HEK293 (cell line): ENCODE data around the gene TBC1D22A.

ENCODE experiments used
- CTCF ChIA-PET: fragments of 350-600 bp; formaldehyde crosslinking; extraction: SDS; loops from one replicate; lab custom pipeline; 2021; ENCODE audit warnings: antibody characterized with exemption; lab: Yijun Ruan, JAX
- POLR2A ChIA-PET: fragments of 300-600 bp; formaldehyde crosslinking; extraction: SDS; loops from one replicate; lab custom pipeline; 2020; ENCODE audit warnings: antibody characterized with exemption, inconsistent platforms; lab: Yijun Ruan, JAX
- H3K27ac ChIP-seq: fragments of 200-500 bp; sonication (Bioruptor generic); 2 replicates; pipeline ENCODE4 v1.5.1; 2014; ENCODE audit warnings: low read depth, low read length, control low read depth, inconsistent platforms; ENCODE audit errors: extremely low read depth
- H3K36me3 ChIP-seq, 2 experiments: fragments of 200-500 bp in 1 of 2; sonication (Bioruptor generic) in 1 of 2; 1 replicate in 1 of 2; 2 replicates in 1 of 2; pipeline ENCODE4 v1.5.1; 2014 to 2017; ENCODE audit warnings: inconsistent platforms in 2 of 2, low read length in 2 of 2; ENCODE audit not compliant: control insufficient read depth in 2 of 2, insufficient read depth in 1 of 2
- H3K4me1 ChIP-seq: fragments of 200-500 bp; sonication (Bioruptor generic); 2 replicates; pipeline ENCODE4 v1.5.1; 2014; ENCODE audit warnings: mild to moderate bottlenecking, low read length, inconsistent platforms; ENCODE audit not compliant: control insufficient read depth, insufficient read depth
- H3K4me3 ChIP-seq: 2 replicates; pipeline ENCODE4 v1.5.1; 2011; ENCODE audit warnings: low read depth, mild to moderate bottlenecking, control low read depth, low read length, moderate library complexity
- H3K9me3 ChIP-seq: fragments of 200-500 bp; sonication (Bioruptor generic); 2 replicates; pipeline ENCODE4 v1.5.1; 2014; ENCODE audit warnings: low read depth, low read length, inconsistent platforms; ENCODE audit not compliant: control insufficient read depth, insufficient read depth
- EGR2 ChIP-seq: fragments of 450-650 bp; formaldehyde crosslinking; IDR thresholded peaks from 2 replicates; pipeline ENCODE4 v1.5.1; 2016; ENCODE audit warnings: low read depth, missing biosample characterization, missing genetic modification characterization
- IKZF3 ChIP-seq: fragments of 450-650 bp; IDR thresholded peaks from 2 replicates; pipeline ENCODE4 v1.5.0; 2018; ENCODE audit warnings: missing biosample characterization, mild to moderate bottlenecking, missing genetic modification characterization, moderate library complexity
- KLF17 ChIP-seq: fragments of 450-650 bp; formaldehyde crosslinking; IDR thresholded peaks from 2 replicates; pipeline ENCODE4 v1.5.1; 2016; ENCODE audit warnings: missing biosample characterization, missing genetic modification characterization
- KLF8 ChIP-seq: fragments of 450-650 bp; formaldehyde crosslinking; IDR thresholded peaks from 2 replicates; pipeline ENCODE4 v1.5.1; 2016; ENCODE audit warnings: missing biosample characterization, missing genetic modification characterization
- KLF9 ChIP-seq: fragments of 450-650 bp; formaldehyde crosslinking; IDR thresholded peaks from 2 replicates; pipeline ENCODE4 v1.5.1; 2016; ENCODE audit warnings: missing biosample characterization, missing genetic modification characterization, low read depth
- WT1 ChIP-seq: fragments of 450-650 bp; formaldehyde crosslinking; IDR thresholded peaks from 2 replicates; pipeline ENCODE4 v1.5.1; 2016; ENCODE audit warnings: missing biosample characterization, missing genetic modification characterization
- ZFHX2 ChIP-seq: fragments of 450-650 bp; formaldehyde crosslinking; conservative IDR thresholded peaks from 2 replicates; pipeline ENCODE4 v1.5.1; 2016; ENCODE audit warnings: missing biosample characterization, missing genetic modification characterization
- ZNF121 ChIP-seq: fragments of 450-650 bp; formaldehyde crosslinking; IDR thresholded peaks from 2 replicates; pipeline ENCODE4 v1.5.1; 2016; ENCODE audit warnings: missing biosample characterization, missing genetic modification characterization
- ZNF138 ChIP-seq: fragments of 450-650 bp; formaldehyde crosslinking; IDR thresholded peaks from 2 replicates; pipeline ENCODE4 v1.5.1; 2016; ENCODE audit warnings: missing biosample characterization, missing genetic modification characterization, borderline replicate concordance
- ZNF184 ChIP-seq: fragments of 450-650 bp; IDR thresholded peaks from 2 replicates; pipeline ENCODE4 v1.5.1; 2018; ENCODE audit warnings: missing biosample characterization, mild to moderate bottlenecking, missing genetic modification characterization
- ZNF19 ChIP-seq: fragments of 450-650 bp; formaldehyde crosslinking; IDR thresholded peaks from 2 replicates; pipeline ENCODE4; 2016; ENCODE audit warnings: missing biosample characterization, missing genetic modification characterization, low read depth
- ZNF24 ChIP-seq: fragments of 450-650 bp; formaldehyde crosslinking; IDR thresholded peaks from 2 replicates; pipeline ENCODE4 v1.5.1; 2016; ENCODE audit warnings: missing biosample characterization, missing genetic modification characterization
- ZNF280D ChIP-seq: fragments of 450-650 bp; formaldehyde crosslinking; IDR thresholded peaks from 2 replicates; pipeline ENCODE4 v1.5.1; 2016; ENCODE audit warnings: missing biosample characterization, missing genetic modification characterization
- ZNF302 ChIP-seq: fragments of 450-650 bp; formaldehyde crosslinking; IDR thresholded peaks from 2 replicates; pipeline ENCODE4 v1.5.1; 2016; ENCODE audit warnings: missing biosample characterization, missing genetic modification characterization, low read depth
- ZNF391 ChIP-seq: fragments of 450-650 bp; formaldehyde crosslinking; IDR thresholded peaks from 2 replicates; pipeline ENCODE4 v1.5.1; 2016; ENCODE audit warnings: low read depth, missing biosample characterization, missing genetic modification characterization, borderline replicate concordance
- ZNF416 ChIP-seq: fragments of 450-650 bp; formaldehyde crosslinking; IDR thresholded peaks from 2 replicates; pipeline ENCODE4 v1.5.1; 2016; ENCODE audit warnings: missing biosample characterization, missing genetic modification characterization
- ZNF555 ChIP-seq: fragments of 450-650 bp; formaldehyde crosslinking; conservative IDR thresholded peaks from 2 replicates; pipeline ENCODE4 v1.5.1; 2017; ENCODE audit warnings: missing biosample characterization, mild to moderate bottlenecking, missing genetic modification characterization, inconsistent platforms
- ZNF677 ChIP-seq: fragments of 450-650 bp; IDR thresholded peaks from 2 replicates; pipeline ENCODE4 v1.5.0; 2018; ENCODE audit warnings: missing biosample characterization, mild to moderate bottlenecking, missing genetic modification characterization, moderate library complexity
- ZNF792 ChIP-seq: fragments of 450-650 bp; formaldehyde crosslinking; IDR thresholded peaks from 2 replicates; pipeline ENCODE4 v1.5.1; 2016; ENCODE audit warnings: missing biosample characterization, missing genetic modification characterization
- ZNF830 ChIP-seq: fragments of 450-650 bp; IDR thresholded peaks from 2 replicates; pipeline ENCODE4 v1.5.0; 2018; ENCODE audit warnings: missing biosample characterization, missing genetic modification characterization, low read depth, mild to moderate bottlenecking, moderate library complexity
- ZSCAN23 ChIP-seq: fragments of 450-650 bp; formaldehyde crosslinking; IDR thresholded peaks from 2 replicates; pipeline ENCODE4 v1.5.1; 2016; ENCODE audit warnings: missing biosample characterization, missing genetic modification characterization

Gene TBC1D22A

GRCh38 chr22:47005506-47006408 lies 243.3 kb downstream of the TBC1D22A start:
- no peak overlapping the region for H3K4me3 ChIP-seq
- CTCF ChIA-PET, result interaction anchor here (0.5 to 0.6 kb wide), 2 partner anchors 28 to 175 kb away, joined by 3 to 4 read pairs; no protein-coding TSS in a partner anchor
- H3K9me3 ChIP-seq, result no peaks in the 10 kb centered on the region
- H3K36me3 ChIP-seq, result peaks cover 4 to 36% of the 10 kb centered on the region in 2 experiments; a peak in 2 of 3 replicates
- POLR2A ChIA-PET, result no interaction called here
- TF ChIP-seq ZNF555 (tag by site-specific recombination) (no peak), EGR2 (tag by site-specific recombination) (peak; percentile 97), KLF9 (tag by site-specific recombination) (0 out of 2 replicates have a peak, but pooled peaks have one; percentile 27), KLF17 (tag by site-specific recombination) (no peak), ZNF830 (tag by site-specific recombination) (no peak), ZNF677 (no peak), ZFHX2 (peak; percentile 95), ZNF138 (tag by site-specific recombination) (no peak), IKZF3 (tag by site-specific recombination) (no peak)
- no peak overlapping the region for H3K27ac ChIP-seq
- no peaks in the 10 kb centered on the region for H3K4me1 ChIP-seq

GRCh38 chr22:47006433-47006832 lies 244.0 kb downstream of the TBC1D22A start:
- no peaks in the 10 kb centered on the region for H3K9me3 ChIP-seq
- H3K4me1 ChIP-seq, result no peaks in the 10 kb centered on the region
- no peak overlapping the region for H3K4me3 ChIP-seq
- H3K36me3 ChIP-seq, result peaks cover 4 to 36% of the 10 kb centered on the region in 2 experiments; a peak in 2 of 3 replicates
- no peak for TF ChIP-seq ZNF792 (tag by site-specific recombination)
- TF ChIP-seq ZNF302, result no peak
- no peak for TF ChIP-seq KLF8 (tag by site-specific recombination)
- TF ChIP-seq ZSCAN23 (tag by site-specific recombination), result no peak
- no peak for TF ChIP-seq IKZF3 (tag by site-specific recombination)
- TF ChIP-seq ZNF19 (tag by site-specific recombination), result no peak
- TF ChIP-seq ZNF391 (tag by site-specific recombination), result no peak
- no peak for TF ChIP-seq WT1 (tag by site-specific recombination)
- no peak for TF ChIP-seq ZNF830 (tag by site-specific recombination)
- TF ChIP-seq ZNF184 (tag by site-specific recombination), result no peak
- TF ChIP-seq ZNF416 (tag by site-specific recombination), result no peak
- TF ChIP-seq ZFHX2, result no peak
- TF ChIP-seq ZNF121 (tag by site-specific recombination), result no peak
- TF ChIP-seq ZNF24 (tag by site-specific recombination), result no peak
- TF ChIP-seq ZNF280D (tag by site-specific recombination), result no peak
- ChIA-PET CTCF (interaction anchor here (0.6 to 0.8 kb wide), 2 partner anchors 28 to 539 kb away, joined by 3 read pairs; no protein-coding TSS in a partner anchor), POLR2A (no interaction called here)
- no peak overlapping the region for H3K27ac ChIP-seq
